Stimulated activated naive CD8-positive, alpha-beta T cell treated with anti-CD3 and anti-CD28 coated beads, Interleukin-15, Interleukin-2, amounts not matched to agents 100 U/mL and 50 U/mL, for 24 hours (primary cell): ENCODE results near the gene TBL1XR1.
A peak's percentile ranks its signal among the peaks of the same experiment; 100 is the strongest.
"Not testable (repeated sequence)": the region's sequence is repeated elsewhere in the genome, so short reads cannot be mapped to it uniquely, and the experiment has no call there.

ENCODE experiments used
- ATAC-seq: fragments of 150-1000 bp; cut with Tn5 transposase; one replicate; pipeline ENCODE4 v1.10.0; 2021
- DNase-seq: peaks from one replicate; pipeline ENCODE4 v3.0.0; 2021

Gene TBL1XR1

GRCh38 chr3:177208223-177208622 is 10.9 kb upstream of the TBL1XR1 start:
- ATAC-seq: no peak
- no peak for DNase-seq

DNA sequence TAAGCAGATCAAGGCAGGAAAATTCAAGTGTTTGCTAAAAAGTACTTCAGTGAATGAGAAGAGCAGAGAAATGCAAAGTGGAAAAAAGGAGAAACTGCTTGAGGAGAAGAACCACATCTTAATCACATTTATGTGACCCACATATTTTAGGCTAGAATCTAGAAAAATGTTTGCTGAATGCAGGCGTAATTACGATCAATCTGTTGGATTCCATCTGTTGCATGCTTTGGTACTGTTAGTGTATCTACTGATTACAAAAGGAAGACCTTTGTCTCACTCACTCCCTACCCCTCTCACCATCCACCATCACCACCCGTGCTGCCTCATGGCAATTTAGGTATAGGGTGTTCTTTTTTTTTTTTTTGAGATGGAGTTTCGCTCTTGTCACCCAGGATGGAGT is 9.7 kb upstream of the TBL1XR1 start:
- ATAC-seq (no peak), DNase-seq (no peak)

GRCh38 chr3:177203689-177204395 is 6.6 kb upstream of the TBL1XR1 start:
- DNase-seq (no peak), ATAC-seq (no peak)

DNA sequence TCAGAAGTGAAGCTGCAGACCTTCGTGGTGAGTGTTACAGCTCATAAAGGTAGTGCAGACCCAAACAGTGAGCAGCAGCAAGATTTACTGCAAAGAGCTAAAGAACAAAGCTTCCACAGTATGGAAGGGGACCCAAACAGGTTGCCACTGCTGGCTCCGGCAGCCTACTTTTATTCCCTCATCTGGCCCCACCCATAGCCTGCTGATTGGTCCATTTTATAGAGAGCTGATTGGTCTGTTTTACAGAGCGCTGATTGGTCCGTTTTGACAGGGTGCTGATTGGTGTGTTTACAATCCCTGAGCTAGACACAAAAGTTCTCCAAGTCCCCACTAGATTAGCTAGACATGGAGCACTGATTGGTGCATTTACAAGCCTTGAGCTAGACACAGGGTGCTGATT is 5.7 kb upstream of the TBL1XR1 start:
- DNase-seq, ATAC-seq: not testable (repeated sequence)

- ATAC-seq (peak; percentile 76), DNase-seq (peak; percentile 47)
Observed at GRCh38 chr3:177201700-177202397, 4.6 kb upstream of the TBL1XR1 start.

GRCh38 chr3:177199206-177199760 is 2.0 kb upstream of the TBL1XR1 start:
- DNase-seq (no peak), ATAC-seq (no peak)

GRCh38 chr3:177197727-177198460 is 612 bp upstream of the TBL1XR1 start:
- ATAC-seq (peak; percentile 52), DNase-seq (peak; percentile 73)

GRCh38 chr3:177196456-177197040 is 734 bp downstream of the TBL1XR1 start:
- no peak for ATAC-seq
- peak; percentile 44 for DNase-seq

GRCh38 chr3:177196008-177196455 is 1.2 kb downstream of the TBL1XR1 start:
- DNase-seq (no peak), ATAC-seq (no peak)

DNA sequence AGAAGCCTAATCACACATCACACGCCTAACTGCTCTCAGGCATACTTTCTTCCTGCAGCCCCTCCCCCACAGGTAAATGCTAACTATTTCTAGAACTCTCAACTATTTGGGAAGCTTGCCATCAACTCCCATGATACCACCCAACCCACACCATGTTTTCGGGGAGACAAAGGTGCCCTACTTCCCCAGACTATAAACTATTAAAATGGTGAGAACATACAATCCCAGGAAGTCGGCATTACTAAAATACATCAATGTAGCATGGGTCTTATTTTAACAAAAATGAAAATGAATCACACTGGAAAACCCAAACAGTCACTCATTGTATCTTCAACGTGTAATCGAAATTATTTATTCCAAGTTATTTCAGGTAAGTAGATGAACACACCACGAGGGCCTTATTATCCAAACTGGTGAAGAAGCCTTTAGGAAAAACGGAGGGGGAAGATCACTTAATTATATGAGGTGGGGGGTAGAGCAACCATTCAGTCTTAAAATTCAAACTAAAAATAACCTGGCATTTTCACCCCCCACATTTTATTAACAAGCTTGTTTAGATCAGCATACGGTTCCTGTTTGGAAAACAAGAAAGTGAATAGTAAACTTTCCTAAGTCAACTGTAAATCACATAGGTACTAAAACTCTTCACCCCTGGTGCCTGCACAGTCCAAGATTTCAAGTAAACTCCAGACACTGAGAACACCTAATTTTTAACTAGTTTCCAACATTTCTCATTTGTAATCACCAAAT is 1.9 kb downstream of the TBL1XR1 start:
- DNase-seq (peak; percentile 31), ATAC-seq (no peak)

DNA sequence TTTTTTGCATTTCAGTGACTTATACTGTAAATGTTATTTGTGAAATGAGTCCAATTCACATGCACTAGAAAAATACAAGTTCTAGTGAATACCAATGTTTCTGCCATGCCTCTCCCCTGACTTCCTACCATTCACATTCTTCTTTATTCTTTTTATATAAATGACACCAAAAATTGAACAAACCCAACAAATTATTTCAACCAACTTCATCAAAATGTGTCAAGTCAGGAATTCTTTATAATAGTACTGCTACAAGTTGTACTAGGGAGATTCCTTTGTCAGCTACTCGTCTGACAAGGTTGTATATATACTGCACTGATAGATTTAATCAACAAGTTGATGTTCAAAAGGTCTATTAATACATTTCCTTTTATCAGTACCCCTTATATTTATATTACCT is 3.0 kb downstream of the TBL1XR1 start:
- DNase-seq: no peak
- no peak for ATAC-seq

- DNase-seq: no peak
Observed at GRCh38 chr3:177193688-177194268, 3.5 kb downstream of the TBL1XR1 start.

GRCh38 chr3:177193275-177193674 is 4.0 kb downstream of the TBL1XR1 start:
- not testable (repeated sequence) for ATAC-seq, DNase-seq

More at GRCh38 chr3:177193688-177194268, 3.5 kb downstream of the TBL1XR1 start:
- ATAC-seq: no peak

DNA sequence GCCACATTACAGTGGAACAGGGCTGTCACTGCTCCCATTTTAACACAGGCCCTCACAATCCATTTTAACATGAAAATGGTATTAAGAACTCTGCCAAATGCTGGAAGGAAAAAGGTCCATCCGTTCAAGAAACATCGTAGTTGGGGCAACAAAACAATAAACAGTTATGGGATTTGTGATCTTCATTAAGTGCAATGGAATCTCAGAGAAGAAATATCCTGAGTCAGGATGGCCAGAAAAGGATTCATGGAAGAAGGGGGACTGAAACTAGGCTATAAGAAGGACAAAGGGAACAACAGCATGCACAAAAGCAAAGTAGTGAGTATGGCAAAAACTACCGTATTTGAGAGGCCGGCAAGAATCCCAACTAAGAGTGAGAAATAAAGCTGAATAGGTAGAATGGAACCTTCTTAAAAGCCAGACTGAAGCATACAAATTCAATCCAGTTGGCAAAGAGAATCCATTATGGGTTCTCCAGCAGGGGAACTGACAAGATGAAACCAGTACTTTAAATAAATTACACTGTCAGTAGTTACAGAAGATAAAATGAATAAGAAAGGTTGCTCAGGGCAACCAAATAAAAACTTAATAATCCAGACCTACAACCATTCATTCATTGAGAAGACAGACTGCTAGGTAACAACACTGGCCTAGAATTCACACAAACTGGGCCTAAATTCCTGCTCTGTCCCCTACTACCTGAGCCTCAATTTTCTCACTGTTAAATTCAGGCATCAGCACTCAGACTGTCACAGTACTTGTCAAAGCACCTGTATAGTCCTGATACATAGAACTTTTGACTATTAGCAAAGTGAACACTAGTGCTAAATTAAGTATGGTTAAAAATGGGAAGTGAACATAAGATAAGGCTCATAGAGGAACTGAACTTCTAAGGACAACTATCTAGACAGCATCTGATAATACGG is 6.3 kb downstream of the TBL1XR1 start:
- ATAC-seq: no peak
- DNase-seq: no peak

GRCh38 chr3:177190184-177190583 is 7.1 kb downstream of the TBL1XR1 start:
- ATAC-seq, DNase-seq: not testable (repeated sequence)

- not testable (repeated sequence) for ATAC-seq, DNase-seq
Observed at GRCh38 chr3:177188325-177188724, 9.0 kb downstream of the TBL1XR1 start.

- DNase-seq (no peak), ATAC-seq (no peak)
Observed at GRCh38 chr3:177186306-177186705, 11.0 kb downstream of the TBL1XR1 start.

DNA sequence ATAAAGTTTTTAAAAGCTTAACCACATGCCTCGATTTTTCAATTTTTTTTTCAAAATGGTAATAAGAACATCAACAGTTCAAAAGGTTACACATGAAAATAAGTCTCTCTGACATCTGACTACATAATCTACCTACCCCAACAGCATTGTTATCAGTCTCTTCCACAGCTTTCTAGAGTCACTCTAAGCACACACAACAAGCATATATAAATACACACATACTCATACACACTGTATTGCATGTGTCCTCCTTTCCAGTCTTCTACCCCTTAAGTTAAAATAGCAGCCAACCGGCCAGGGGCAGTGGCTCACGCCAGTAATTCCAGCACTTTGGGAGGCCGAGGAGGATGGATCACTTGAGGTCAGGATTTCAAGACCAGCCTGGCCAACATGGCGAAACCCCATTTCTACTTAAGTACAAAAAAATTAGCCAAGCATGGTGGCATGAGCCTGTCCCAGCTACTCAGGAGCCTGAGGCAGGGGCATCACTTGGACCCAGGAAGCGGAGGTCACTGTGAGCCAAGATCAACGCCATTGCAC is 12.2 kb downstream of the TBL1XR1 start:
- ATAC-seq (peak; percentile 37), DNase-seq (no peak)

GRCh38 chr3:177184602-177185001 is 12.7 kb downstream of the TBL1XR1 start:
- peak; percentile 87 for ATAC-seq
- not testable (repeated sequence) for DNase-seq

DNA sequence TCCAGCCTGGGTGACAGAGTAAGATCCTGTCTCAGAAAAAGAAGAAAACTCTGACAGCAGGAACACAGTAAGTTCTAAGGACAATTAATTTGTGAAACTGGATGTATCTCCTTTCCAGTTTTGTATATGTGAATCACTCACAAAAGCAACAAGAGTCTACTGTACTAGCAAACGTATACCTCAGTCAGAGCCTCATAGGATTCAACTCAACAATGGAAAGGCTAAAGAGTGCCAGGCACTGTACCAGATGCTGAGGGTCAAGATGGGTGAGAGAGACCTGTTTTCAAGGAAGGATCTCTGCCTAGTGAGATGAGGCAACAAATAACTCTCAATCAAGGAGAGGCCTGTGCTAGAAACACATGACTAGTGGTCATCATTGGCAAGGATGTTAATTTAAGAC is 14.9 kb downstream of the TBL1XR1 start:
- ATAC-seq (no peak), DNase-seq (no peak)
